ENCODE data around the gene MLXIP.

DNA sequence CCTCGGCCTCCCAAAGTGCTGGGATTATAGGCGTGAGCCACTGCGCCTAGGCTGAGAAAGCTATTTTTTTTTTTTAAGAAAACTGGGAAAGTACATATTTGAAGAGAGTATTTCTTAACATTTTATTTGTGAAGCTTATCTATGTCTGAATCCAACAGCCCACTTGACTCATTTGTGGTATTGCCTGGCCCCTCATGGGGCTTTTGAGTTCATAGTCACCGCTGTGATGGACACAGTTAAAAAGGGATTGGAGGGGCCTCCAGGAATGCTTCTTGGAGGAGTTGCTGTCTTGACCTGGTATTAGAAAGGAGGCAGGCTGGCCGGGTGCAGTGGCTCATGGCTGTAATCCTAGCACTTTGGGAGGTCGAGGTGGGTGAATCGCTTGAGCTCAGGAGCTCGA, 30.4 kb upstream of the MLXIP start:
- no peak for TF ChIP-seq CTCF (IDR thresholded peaks at IDR 0.05)
- TF ChIP-seq POLR2A (IDR thresholded peaks at IDR 0.05) = no peak
- TF ChIP-seq POLR2AphosphoS5 (IDR thresholded peaks at IDR 0.05; ENCODE audit: insufficient read depth in 1 of 2, low read depth in 1 of 2) = no peak
